ENCODE data around the gene RSRC1.
"Not testable (repeated sequence)": the region's sequence is repeated elsewhere in the genome, so short reads cannot be mapped to it uniquely, and the experiment has no call there.

The RSRC1 gene, protein sequence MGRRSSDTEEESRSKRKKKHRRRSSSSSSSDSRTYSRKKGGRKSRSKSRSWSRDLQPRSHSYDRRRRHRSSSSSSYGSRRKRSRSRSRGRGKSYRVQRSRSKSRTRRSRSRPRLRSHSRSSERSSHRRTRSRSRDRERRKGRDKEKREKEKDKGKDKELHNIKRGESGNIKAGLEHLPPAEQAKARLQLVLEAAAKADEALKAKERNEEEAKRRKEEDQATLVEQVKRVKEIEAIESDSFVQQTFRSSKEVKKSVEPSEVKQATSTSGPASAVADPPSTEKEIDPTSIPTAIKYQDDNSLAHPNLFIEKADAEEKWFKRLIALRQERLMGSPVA

DNA sequence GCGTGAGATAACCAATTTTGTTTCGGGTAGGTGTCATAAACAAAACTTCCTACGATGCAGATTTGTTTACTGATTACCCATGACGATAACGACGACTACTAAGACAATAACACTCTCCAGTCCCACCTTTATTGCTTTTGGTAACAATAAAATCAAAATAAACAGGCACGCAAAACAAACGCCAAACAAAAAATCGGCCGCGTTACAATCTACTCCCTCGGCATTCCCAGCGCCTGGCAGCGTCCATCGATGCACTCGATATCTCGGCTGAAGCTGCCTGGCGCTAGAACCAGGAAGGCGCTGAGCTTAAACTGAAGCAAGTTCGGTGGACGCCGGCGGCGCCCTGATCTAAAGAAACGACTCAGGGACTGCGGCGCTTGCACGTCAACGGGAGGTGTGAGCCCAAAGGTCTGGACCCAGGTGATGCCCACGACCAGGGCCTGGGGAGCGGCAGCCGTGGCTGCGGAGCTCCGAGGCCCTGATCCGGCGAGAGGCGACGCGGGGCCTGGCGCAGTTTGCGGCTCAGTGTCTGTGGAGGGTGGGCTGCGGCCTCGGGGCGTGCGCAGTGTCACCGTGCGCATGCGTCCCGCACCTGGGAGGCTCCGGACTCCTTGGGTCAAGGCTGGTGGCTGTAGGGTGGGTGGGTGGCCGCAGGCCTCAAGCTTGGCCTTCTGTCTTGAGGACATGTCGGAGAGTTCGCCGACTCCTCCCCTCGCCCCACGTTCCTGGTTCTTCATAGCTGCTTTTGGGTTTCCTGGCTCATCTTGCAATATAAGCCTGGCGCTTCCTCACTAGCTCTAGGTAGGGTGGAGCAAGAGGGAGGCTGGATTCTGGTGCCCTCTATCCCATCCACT is at the start of gene RSRC1:
TSS of gene RSRC1 (plus strand) at position 286 of the 854 bp plus-strand sequence. CDS start 12,016 bp downstream, outside the sequence.
- DNase-seq (ENCODE audit: low read depth): peak; percentile 74

DNA sequence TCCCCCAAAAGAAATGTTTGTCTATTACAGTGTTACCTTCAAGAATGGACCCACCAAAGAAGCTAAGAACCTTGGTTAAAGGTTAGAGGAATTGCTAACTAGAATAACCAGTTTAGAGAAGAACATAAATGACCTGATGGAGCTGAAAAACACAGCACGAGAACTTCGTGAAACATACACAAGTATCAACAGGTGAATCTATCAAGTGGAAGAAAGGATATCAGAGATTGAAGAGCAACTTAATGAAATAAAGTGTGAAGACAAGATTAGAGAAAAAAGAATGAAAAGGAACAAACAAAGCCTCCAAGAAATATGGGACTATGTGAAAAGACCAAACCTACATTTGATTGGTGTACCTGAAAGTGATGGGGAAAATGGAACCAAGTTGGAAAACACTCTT is 44.3 kb upstream of the RSRC1 start:
- not testable (repeated sequence) for DNase-seq (ENCODE audit: low read depth)

DNA sequence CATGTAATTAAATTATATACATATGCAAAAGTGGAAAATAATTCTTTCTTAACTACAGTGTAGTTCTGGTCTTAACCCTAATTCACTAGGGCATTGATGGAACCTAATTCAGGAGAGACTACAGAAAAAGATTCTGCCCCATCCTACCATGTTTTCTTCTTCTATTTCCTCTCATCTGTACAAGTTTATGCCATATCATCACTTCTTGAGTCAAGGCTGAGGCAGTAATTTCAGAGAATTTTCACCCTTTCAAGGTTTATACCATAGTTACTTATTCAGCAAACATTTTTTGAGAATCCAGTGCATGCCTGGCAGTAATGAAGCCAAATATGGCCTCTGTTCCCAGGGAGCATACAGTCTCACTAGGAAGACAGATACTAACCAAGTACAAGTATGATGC is 37.1 kb upstream of the RSRC1 start:
- DNase-seq (ENCODE audit: low read depth): no peak

DNA sequence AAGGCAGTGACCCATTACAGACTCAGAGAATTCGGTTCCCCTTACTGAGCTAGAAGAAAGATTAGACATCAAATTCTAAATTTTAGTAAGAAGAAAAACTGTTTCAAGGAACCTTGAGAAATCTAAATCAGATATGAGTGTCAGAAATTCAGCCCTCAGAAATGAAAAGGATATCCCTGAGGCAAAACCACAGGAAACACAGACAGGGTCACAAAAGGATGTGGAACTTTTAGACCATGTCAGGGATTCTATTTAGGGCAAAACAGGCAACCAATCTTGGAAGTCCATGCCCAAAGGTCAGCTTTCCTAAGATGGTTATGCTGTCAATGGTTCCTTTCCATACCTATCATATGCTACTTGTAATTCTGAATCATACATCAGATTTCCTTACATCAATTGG is 35.3 kb upstream of the RSRC1 start:
- no peak for DNase-seq (ENCODE audit: low read depth)

DNA sequence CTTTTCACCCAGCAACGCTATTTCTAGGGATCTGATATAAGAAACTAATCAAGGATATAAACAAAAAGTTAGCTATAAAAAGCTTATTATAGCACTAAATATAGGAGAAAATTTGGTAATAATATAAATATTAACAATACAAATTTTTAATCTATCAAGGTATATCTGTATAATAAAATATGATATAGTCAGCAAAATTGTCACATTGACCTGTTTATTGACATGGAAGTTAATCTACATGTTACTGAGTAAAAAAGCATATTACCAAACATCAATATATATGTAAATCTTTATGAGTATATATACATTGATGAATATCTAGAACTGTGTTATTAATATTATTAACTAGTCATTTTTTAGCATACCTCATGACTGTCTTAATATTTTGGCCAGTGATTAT is 30.3 kb upstream of the RSRC1 start:
- no peak for DNase-seq (ENCODE audit: low read depth)

DNA sequence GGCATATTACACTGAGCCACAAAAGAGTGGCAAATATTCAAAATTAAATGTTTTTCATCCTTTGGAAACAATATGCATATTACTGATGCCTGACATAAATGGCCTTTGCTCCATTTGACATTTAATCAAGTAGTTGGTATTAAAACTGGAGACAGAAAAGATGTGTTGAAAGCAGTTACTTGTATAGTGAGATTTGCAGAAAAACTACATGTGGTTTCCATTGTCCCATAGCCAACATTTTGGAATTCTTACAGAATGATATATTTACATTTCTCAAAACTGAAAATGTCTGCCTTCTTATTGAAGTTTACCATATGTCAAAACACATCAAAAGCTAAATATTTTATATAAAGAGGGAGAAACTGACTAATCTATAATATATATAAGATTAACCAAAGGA is 25.2 kb upstream of the RSRC1 start:
- DNase-seq (ENCODE audit: low read depth): no peak

DNA sequence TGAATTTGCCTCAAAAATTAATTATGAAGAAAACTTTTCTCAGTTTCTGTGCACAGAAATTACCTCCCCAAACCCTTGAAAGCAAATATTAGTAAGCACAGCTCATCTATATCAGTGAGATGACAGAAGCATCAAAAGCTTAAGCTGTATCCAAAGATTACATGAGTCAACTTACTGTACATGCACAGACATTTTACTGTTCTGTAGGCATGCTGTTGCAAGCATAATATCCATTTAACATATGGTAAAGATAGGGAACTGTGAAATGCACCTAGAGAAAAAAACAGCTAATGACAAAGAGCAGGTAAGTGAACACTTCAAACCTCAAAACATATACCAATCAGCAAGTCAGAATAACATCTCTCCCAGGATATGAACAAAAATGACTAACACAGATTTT is 24.5 kb upstream of the RSRC1 start:
- DNase-seq (ENCODE audit: low read depth): no peak

DNA sequence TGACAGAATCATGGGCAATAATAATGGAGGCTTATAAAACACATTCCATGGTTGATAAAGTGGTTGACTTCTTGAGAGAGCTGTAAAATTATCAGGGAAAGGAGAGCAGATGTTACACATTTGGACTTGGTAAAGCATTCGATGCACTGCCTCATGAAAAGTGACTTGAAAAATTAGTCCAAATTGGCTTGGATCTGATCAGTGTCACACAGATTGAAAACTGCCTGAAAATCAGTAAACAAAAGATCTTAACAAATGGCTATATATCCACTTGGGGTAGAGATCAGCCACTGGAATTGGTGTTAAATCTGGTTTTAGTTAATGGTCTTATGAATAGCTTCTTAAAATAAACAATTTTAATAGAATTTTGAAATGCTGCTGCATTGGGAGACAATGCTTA is 24.0 kb upstream of the RSRC1 start:
- no peak for DNase-seq (ENCODE audit: low read depth)

DNA sequence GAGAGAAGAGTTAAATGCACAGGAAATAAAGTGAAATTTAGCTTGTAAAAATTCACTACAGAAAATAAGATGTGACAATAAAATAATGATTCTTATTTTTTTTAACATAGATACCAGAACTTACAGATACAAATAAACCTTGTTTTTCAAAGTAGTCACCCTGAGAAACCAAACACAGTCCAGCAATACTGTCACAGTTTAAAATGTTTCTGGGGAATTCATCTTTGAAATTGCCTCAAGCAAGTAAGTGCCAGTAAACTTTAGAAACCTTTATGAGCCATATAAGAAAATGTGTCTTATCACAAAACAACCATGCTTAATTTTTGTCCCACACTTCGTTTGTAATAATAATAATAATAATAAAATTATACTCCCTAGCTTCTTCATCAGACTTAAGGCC is 23.5 kb upstream of the RSRC1 start:
- DNase-seq (ENCODE audit: low read depth): no peak

DNA sequence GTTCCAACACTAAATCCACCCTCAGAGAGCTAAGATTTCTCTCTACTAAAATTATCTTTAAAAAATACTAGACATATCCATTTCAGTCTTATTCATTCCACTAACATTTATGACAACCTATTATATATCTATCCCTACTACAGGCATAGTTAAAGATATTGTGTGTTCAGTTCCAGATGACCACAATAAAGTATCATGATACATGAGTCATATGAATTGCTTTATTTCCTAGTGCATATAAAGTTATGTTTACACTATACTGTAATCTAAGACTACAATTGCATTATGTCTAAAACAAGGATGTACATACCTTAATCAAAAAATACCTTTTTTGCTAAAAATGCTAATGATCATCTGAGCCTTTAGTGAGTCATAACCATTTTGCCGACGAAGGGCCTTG is 23.1 kb upstream of the RSRC1 start:
- no peak for DNase-seq (ENCODE audit: low read depth)

DNA sequence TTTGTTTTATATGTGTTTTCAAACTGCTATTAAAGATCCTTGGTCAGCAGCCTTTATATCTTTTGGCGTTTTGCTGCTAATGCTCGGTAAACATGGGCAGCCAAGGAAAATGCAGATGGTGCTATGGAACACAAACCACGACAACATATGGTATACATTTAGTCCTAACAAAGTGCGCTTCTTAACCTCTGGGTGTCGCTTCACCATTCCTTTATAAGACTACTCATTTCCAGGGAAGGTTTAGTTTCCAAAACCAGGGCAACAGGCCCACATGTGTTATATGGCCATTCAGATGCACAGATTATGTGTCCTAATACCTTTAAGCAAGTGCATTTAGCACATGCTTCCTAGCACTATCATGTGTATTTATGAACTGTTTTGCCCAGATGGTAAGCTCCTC is 18.4 kb upstream of the RSRC1 start:
- no peak for DNase-seq (ENCODE audit: low read depth)

DNA sequence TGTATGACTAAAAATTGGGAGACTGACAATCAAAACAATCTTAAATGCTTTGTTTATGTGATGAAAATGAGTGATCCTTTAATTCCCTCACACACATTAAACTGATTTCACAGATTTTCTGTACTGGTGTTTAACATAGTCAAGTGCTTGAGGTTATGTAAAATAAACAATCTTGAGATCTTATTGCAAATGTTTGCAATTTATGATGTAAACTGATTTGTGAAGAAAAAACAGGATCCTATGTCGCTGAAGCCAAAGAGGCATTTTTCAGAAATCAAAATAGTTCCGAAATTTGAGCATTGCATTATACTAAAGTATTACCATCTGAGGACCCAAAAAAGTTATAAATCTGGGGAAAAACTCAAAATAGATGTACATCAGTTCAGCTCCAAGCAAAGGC is 16.4 kb upstream of the RSRC1 start:
- DNase-seq (ENCODE audit: low read depth): no peak

DNA sequence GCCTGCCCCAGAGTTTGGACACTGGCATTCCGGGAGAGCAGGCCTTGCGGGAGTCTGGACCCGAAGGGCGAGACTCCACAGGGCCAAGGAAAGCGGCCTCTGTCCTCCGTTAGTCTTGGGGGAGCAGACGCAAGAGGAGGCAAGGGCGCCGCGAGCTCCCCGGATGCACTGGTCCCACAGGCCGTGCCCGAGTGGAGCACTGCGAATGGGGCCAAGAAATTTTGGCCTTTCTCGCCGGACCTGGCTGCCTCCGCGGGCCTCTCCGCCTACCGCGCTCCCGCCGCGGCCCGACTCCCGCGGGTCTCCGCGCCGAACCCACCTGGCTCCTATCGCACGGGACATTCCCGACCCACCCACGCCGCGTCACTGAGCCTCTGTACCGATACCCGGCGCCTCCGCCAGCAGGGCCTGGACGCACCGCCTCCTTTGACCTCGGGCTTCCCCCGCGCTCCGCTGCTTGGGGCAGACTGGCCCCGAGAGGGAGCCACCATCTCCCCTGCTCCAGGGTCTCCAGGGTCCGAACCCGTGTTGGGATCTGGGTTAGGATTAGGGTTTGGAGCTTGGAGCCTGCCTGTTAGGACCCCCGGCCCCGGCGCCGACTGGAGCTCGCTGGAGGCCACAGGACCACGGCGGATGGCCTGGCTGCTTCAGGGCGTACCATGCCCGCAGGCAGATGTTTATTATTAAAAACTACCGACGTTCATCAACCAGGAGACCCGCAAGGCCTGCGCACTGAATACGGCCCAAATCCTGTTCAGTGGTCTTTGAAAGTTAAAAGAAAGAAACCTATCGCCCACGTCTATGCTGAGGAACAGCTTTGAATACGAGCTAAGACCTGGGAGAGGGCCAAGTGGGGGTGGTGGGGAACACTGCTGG is 15.4 kb upstream of the RSRC1 start:
- DNase-seq (ENCODE audit: low read depth): no peak

DNA sequence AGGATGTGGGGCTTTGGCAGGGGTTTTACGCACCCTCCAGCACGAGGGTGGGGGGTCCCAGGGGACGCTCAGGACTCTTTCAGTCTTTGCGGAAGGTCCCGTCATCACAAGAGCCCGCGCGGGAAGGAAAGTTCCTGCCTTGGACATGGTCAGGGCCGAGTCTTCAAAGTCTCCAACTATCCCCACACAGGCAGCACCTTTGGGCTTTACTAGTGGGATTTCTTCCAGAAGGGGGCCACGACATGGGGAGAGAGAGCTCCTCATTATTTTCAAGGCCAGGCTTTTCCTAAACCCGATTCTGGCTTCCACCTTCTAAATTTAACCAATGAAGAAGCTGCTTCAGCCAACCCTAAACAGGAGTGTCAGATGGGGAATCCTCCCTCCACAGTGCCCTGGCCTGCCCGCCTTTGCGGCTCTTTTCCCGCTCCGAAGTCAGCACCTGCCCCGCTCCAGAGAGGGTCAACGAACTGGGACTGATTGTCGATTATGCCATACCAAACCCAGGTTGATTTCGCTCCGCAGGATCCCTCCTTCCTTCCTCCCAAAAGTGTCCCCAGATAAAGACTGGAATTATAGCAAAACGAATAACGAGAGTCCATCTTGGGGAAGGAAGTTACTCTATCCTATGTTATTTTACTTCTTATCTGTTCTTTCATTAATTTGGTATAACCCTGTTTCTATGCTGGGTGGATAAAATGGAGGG is 14.6 kb upstream of the RSRC1 start:
- no peak for DNase-seq (ENCODE audit: low read depth)

DNA sequence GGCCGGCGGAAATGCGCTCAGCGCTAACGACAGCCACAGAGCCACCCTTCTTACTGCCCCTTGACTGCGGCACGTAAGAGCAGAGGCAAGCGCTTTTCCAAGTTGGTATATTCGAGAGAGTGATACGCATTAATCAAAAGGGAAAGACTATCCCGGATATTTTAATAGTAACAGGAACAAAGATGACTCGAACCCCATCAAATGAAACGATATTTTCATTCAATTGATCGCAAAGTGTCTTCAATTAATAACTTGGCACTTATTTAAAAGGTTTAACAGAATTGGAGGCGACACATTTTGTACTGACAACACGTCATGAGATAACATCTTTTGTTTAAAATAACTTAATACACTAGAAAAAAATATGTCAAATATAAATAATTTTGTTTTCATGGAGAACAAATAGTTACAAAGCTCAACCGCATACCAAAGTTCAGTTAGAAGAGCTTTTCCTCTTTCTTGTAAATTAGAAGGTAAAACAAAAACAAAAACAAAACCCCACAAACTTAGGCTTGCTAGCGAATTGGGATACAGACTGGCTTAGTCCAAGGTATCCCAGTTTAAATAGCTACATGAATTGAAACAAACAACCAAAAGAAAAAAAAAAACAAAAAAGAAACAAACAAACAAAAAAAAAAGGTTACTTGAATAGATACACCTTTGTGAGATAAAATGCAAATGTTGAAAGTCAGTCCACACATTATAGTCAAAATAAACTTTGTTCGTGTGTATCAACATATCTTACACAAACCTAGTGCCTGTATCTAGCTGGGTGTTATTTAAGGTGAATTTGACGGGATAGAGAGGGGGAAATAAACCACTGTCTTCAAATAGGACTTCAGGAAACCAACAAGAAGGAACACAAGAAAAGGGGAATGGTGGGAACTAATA is 13.8 kb upstream of the RSRC1 start:
- no peak for DNase-seq (ENCODE audit: low read depth)

DNA sequence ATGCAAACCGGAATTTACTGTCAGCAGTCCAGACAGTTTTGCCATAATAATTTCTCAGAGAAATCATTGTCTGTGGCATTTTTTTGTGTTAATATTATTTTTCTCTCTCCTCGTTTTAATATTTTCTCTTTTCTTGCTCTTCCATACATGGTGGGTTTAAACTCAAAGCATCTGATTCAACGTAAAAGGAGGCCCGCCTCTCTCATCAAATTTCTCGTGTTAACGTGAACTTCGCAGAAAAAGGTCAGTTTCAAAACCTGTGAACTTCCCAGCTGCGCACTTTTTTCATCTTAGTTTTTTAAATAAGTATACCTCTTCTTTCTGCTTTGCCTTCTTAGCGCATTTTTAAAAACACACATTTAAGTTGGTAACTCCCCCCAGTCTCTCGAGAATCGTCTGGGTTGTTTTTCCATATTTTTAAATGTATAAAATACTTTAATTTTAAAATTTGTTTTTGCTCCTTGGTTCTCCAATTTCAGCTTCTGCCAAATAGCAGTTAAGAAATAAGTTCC is 12.8 kb upstream of the RSRC1 start:
- no peak for DNase-seq (ENCODE audit: low read depth)

DNA sequence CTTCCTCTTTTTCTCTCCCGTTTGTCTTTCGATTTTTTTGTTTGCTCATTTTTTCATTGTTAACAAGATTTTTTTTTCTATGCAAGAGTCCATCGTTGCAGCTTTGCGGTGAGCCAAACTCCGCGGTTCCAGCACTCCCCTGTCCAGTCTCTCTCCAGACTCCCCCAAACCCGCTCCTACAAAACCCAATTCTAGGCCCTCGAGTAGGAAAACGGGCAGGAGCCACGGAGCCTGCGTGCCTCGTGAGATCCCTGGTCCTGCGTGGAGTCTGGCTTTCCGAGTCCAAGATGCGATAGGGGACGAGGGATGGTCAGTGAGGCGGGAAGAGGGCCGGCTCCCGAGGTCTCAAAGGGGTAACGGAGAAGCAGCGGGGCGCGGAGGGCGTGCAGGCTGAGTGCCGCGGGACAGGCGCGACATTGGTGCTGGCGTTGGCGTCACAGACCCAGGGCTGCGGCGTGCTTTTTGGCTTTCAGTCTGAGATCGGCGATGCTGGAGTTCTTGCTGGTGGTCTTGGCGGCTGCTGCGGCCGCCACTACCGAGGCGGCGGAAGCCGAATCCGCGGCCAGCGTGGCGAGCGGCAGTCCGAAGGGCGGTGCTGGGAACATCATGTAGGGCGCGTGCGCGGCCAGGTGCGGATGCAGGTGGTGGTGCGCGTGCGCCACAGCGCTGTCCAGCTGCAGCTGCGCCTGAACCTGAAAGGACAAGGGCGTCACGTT is 12.1 kb upstream of the RSRC1 start:
- DNase-seq (ENCODE audit: low read depth): no peak

DNA sequence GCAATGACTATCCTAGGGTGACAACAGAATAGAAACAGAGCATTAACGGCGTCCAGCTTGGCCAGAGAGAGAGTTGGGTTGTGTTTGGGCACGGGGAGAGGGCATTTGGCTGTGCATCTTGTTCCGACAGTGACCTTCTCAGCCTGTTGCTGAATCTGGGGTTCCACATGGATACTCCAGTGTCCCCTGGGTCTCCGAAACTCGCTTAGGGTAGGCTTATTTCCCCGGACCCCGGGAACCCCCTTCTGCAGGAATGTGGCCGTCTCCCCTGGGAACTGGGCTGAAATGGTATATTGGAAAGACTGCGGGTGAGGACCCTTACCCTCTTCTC is 11.6 kb upstream of the RSRC1 start:
- no peak for DNase-seq (ENCODE audit: low read depth)

DNA sequence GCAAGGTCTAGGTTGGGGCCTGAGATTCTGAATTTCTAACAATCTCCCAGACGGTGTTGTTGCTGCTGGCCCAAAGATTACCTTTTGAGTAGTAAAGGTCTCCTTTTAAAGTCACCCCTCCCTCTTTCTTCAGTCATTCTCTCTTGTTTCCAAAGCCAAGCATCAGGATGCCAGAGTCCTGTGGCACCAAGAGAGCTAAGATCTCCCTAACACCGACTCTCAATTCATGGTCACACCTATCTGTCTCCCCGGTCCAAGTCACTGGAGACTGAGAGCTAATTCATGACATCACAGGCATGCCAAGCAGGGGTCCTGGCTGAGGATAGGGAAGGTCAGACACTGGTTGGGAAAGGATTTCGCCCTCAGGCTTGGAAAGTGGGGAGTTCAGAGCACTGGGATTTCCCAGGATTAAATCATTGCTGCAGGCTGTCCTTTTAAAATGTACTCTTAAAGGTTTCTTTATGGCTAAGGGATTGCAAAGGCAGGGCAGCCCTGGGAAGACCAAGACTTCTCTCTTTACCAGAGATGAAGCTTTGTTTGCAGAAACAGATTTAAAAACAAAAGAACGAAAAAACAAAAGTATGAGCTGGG is 11.0 kb upstream of the RSRC1 start:
- no peak for DNase-seq (ENCODE audit: low read depth)

DNA sequence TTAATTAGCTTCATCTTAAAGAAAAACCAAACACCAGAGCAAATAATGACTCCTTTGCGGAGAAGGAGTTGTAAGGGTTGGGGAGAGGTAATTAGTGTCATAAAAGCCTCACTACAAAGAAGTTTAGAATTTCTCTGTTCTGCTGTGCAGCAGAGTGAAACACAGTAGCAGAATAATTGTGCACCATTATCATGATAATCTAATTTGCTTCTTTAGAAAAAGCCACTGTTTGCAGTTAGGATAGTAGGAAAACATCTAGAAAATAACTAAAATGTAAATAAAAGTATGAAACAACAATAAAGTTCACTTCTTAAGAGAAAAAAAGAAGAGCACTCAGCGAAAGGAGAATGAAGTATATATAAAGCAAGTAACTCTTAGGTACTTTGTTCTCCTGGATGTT is 9.2 kb upstream of the RSRC1 start:
- no peak for DNase-seq (ENCODE audit: low read depth)
